ENCODE results near the gene SYNM. TPM values are rescaled to one million over a fixed set of nuclear protein-coding genes. Genes with fewer than 3 reads are reported as not detected.
"Not testable (repeated sequence)": the region's sequence is repeated elsewhere in the genome, so short reads cannot be mapped to it uniquely, and the experiment has no call there.

Gene SYNM
- total and polyA plus RNA-seq, 2 experiments from 2014 or later, result 0.74 to 3.5 TPM

DNA sequence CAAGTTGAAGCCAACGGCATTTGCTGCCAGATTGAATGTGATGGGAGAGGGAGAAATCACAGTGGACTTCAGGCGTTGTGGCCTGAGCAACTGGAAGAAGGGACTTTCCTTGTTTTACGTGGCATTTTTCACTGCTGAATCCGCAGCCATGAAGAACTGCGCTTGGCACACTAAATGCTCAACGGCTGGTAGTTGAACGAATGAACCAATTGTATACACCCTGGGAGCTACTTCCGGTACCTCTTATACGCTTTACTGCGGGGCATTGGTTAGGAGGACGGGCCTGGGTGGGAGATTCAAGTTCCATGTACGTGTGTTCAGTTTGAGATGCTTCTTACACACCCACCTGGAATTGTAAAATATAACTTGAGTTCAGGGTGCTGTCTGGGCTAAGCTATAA lies 5.2 kb downstream of the SYNM start:
- H3K4me3 Mint-ChIP-seq, result no peak overlapping the region
- Histone ChIP-seq H3K4me1 (ENCODE audit: insufficient read depth) (no peaks in the 10 kb centered on the region), H3K9me2 (ENCODE audit: insufficient read depth) (no peaks in the 10 kb centered on the region), H3K27ac (ENCODE audit: low read depth) (no peak overlapping the region), H3F3A (replicated peaks; ENCODE audit: low read depth) (0 out of 2 replicates have a peak, but pooled peaks cover 9% of the 10 kb centered on the region), H2AFZ (no peak overlapping the region), H4K20me1 (replicated peaks; ENCODE audit: insufficient read depth) (peaks cover 5% of the 10 kb centered on the region; the same call in 1 of the 2 replicates), H3K79me2 (replicated peaks; ENCODE audit: insufficient read depth) (no peaks in the 10 kb centered on the region), H3K27me3 (ENCODE audit: insufficient read depth) (peaks cover 32% of the 10 kb centered on the region), H3K4me3 (no peak overlapping the region), H3K36me3 (ENCODE audit: insufficient read depth) (no peaks in the 10 kb centered on the region), H3K4me2 (no peak overlapping the region)
- ATAC-seq (no peak), DNase-seq (ENCODE audit: low spot score) (no peak)
- H3K27ac Mint-ChIP-seq, result no peak overlapping the region
- peaks cover 30% of the 10 kb centered on the region for H3K27me3 Mint-ChIP-seq (ENCODE audit: insufficient read depth, low read depth, poor library complexity)
- peaks cover 5% of the 10 kb centered on the region; the same call in 2 of the 3 replicates for H3K4me1 Mint-ChIP-seq
- no peak for TF ChIP-seq STAT1 (IDR thresholded peaks at IDR 0.05; ENCODE audit: unreplicated experiment)
- H3K9me3 Mint-ChIP-seq, result no peaks in the 10 kb centered on the region; the same call in 2 of the 3 replicates
- H3K36me3 Mint-ChIP-seq (ENCODE audit: low read depth), result no peaks in the 10 kb centered on the region; the same call in 2 of the 3 replicates

DNA sequence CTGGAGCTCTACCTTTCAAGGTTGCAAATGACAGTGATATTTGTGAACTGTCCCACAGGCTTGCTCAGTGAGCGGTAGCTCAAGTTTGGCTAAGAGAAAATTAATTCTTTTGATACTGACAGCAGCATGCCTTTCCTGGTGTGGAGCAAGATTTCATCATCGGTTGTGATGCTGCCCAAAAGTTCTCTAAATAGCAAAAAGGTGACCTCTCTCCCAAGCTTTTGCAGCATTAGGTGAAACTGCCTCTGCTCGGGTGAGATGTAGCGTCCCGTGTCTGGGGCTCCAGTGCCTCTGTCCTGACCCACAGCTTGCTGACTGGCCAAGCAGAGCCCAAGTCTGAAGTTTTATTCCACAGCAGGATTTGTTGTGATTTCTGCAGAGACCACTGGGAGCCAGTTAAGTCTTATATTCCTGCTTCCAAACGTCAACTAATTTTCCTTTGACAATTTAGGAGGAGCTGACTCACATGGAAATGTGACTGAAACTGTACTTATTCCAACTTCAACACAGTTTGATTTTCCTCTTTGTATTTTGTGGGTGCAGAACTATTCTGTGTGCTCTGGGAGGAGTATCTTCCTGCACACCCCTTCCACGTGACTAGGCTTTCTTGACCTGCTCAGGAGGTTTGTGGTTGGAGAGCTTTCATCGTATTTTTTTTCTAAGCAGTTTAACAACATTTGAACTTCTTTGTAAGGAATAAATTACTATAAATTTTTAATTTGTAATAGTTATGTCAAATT lies 5.9 kb downstream of the SYNM start:
- peaks cover 28% of the 10 kb centered on the region for H3K27me3 Mint-ChIP-seq (ENCODE audit: insufficient read depth, low read depth, poor library complexity)
- peaks cover 5% of the 10 kb centered on the region; the same call in 1 of the 2 replicates for H4K20me1 ChIP-seq (replicated peaks; ENCODE audit: insufficient read depth)
- no peak overlapping the region for H3K4me3 ChIP-seq
- TF ChIP-seq NANOG (IDR thresholded peaks at IDR 0.05; ENCODE audit: borderline replicate concordance) (no peak), STAT1 (IDR thresholded peaks at IDR 0.05; ENCODE audit: unreplicated experiment) (no peak), JUNB (IDR thresholded peaks at IDR 0.05; ENCODE audit: unreplicated experiment) (no peak), ZNF331 (CRISPR knock-in tag; IDR thresholded peaks at IDR 0.05; ENCODE audit: low read depth) (no peak)
- TF ChIP-seq, protein P1, sequence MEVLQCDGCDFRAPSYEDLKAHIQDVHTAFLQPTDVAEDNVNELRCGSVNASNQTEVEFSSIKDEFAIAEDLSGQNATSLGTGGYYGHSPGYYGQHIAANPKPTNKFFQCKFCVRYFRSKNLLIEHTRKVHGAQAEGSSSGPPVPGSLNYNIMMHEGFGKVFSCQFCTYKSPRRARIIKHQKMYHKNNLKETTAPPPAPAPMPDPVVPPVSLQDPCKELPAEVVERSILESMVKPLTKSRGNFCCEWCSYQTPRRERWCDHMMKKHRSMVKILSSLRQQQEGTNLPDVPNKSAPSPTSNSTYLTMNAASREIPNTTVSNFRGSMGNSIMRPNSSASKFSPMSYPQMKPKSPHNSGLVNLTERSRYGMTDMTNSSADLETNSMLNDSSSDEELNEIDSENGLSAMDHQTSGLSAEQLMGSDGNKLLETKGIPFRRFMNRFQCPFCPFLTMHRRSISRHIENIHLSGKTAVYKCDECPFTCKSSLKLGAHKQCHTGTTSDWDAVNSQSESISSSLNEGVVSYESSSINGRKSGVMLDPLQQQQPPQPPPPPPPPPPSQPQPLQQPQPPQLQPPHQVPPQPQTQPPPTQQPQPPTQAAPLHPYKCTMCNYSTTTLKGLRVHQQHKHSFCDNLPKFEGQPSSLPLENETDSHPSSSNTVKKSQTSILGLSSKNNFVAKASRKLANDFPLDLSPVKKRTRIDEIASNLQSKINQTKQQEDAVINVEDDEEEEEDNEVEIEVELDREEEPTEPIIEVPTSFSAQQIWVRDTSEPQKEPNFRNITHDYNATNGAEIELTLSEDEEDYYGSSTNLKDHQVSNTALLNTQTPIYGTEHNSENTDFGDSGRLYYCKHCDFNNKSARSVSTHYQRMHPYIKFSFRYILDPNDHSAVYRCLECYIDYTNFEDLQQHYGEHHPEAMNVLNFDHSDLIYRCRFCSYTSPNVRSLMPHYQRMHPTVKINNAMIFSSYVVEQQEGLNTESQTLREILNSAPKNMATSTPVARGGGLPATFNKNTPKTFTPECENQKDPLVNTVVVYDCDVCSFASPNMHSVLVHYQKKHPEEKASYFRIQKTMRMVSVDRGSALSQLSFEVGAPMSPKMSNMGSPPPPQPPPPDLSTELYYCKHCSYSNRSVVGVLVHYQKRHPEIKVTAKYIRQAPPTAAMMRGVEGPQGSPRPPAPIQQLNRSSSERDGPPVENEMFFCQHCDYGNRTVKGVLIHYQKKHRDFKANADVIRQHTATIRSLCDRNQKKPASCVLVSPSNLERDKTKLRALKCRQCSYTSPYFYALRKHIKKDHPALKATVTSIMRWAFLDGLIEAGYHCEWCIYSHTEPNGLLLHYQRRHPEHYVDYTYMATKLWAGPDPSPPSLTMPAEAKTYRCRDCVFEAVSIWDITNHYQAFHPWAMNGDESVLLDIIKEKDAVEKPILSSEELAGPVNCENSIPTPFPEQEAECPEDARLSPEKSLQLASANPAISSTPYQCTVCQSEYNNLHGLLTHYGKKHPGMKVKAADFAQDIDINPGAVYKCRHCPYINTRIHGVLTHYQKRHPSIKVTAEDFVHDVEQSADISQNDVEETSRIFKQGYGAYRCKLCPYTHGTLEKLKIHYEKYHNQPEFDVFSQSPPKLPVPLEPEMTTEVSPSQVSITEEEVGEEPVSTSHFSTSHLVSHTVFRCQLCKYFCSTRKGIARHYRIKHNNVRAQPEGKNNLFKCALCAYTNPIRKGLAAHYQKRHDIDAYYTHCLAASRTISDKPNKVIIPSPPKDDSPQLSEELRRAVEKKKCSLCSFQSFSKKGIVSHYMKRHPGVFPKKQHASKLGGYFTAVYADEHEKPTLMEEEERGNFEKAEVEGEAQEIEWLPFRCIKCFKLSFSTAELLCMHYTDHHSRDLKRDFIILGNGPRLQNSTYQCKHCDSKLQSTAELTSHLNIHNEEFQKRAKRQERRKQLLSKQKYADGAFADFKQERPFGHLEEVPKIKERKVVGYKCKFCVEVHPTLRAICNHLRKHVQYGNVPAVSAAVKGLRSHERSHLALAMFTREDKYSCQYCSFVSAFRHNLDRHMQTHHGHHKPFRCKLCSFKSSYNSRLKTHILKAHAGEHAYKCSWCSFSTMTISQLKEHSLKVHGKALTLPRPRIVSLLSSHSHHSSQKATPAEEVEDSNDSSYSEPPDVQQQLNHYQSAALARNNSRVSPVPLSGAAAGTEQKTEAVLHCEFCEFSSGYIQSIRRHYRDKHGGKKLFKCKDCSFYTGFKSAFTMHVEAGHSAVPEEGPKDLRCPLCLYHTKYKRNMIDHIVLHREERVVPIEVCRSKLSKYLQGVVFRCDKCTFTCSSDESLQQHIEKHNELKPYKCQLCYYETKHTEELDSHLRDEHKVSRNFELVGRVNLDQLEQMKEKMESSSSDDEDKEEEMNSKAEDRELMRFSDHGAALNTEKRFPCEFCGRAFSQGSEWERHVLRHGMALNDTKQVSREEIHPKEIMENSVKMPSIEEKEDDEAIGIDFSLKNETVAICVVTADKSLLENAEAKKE (CRISPR knock-in tag; IDR thresholded peaks at IDR 0.05), result no peak
- no peaks in the 10 kb centered on the region for H3K36me3 ChIP-seq (ENCODE audit: insufficient read depth)
- peaks cover 28% of the 10 kb centered on the region for H3K27me3 ChIP-seq (ENCODE audit: insufficient read depth)
- peaks cover 5% of the 10 kb centered on the region; the same call in 2 of the 3 replicates for H3K4me1 Mint-ChIP-seq
- no peak overlapping the region for H2AFZ ChIP-seq
- no peaks in the 10 kb centered on the region for H3K79me2 ChIP-seq (replicated peaks; ENCODE audit: insufficient read depth)
- ATAC-seq, result no peak
- DNase-seq (ENCODE audit: low spot score), result no peak
- no peaks in the 10 kb centered on the region; the same call in 2 of the 3 replicates for H3K36me3 Mint-ChIP-seq (ENCODE audit: low read depth)
- no peak overlapping the region for H3K27ac Mint-ChIP-seq
- no peak overlapping the region for H3K27ac ChIP-seq (ENCODE audit: low read depth)
- H3K9me3 Mint-ChIP-seq, result no peaks in the 10 kb centered on the region; the same call in 2 of the 3 replicates
- no peak overlapping the region for H3K4me2 ChIP-seq
- H3K4me3 Mint-ChIP-seq, result no peak overlapping the region
- H3K9me2 ChIP-seq (ENCODE audit: insufficient read depth), result no peaks in the 10 kb centered on the region
- H3F3A ChIP-seq (replicated peaks; ENCODE audit: low read depth), result 0 out of 2 replicates have a peak, but pooled peaks cover 9% of the 10 kb centered on the region
- H3K4me1 ChIP-seq (ENCODE audit: insufficient read depth), result no peaks in the 10 kb centered on the region

DNA sequence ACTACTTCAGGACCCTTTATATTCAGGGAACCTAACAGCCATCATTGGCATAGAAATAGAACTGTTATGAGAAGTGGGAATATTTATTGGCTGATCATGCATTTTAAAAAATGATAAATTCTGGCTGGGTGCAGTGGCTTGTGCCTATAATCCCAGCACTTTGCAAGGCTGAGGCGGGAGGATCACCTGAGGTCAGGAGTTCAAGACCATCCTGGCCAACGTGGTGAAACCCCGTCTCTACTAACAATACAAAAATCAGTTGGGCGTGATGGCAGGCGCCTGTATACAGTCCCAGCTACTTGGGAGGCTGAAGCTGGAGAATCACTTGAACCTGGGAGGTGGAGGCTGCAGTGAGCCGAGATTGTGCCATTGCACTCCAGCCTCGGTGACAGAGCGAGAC lies 6.8 kb downstream of the SYNM start:
- H3K27me3 Mint-ChIP-seq (ENCODE audit: insufficient read depth, low read depth, poor library complexity), result peaks cover 20% of the 10 kb centered on the region
- H3K36me3 Mint-ChIP-seq (ENCODE audit: low read depth); H2AFZ ChIP-seq; DNase-seq (ENCODE audit: low spot score); H3K36me3 ChIP-seq (ENCODE audit: insufficient read depth); H3K9me3 Mint-ChIP-seq; H3K27ac ChIP-seq (ENCODE audit: low read depth); H3K9me2 ChIP-seq (ENCODE audit: insufficient read depth); H3K27ac Mint-ChIP-seq; H3K4me1 Mint-ChIP-seq; H4K20me1 ChIP-seq (replicated peaks; ENCODE audit: insufficient read depth); ATAC-seq; H3K4me3 ChIP-seq; H3K79me2 ChIP-seq (replicated peaks; ENCODE audit: insufficient read depth); H3K4me1 ChIP-seq (ENCODE audit: insufficient read depth); H3K4me3 Mint-ChIP-seq; H3K4me2 ChIP-seq; H3F3A ChIP-seq (replicated peaks; ENCODE audit: low read depth): not testable (repeated sequence)
- H3K27me3 ChIP-seq (ENCODE audit: insufficient read depth), result peaks cover 19% of the 10 kb centered on the region
